ENCODE measurements around the gene MRPS12.

DNA sequence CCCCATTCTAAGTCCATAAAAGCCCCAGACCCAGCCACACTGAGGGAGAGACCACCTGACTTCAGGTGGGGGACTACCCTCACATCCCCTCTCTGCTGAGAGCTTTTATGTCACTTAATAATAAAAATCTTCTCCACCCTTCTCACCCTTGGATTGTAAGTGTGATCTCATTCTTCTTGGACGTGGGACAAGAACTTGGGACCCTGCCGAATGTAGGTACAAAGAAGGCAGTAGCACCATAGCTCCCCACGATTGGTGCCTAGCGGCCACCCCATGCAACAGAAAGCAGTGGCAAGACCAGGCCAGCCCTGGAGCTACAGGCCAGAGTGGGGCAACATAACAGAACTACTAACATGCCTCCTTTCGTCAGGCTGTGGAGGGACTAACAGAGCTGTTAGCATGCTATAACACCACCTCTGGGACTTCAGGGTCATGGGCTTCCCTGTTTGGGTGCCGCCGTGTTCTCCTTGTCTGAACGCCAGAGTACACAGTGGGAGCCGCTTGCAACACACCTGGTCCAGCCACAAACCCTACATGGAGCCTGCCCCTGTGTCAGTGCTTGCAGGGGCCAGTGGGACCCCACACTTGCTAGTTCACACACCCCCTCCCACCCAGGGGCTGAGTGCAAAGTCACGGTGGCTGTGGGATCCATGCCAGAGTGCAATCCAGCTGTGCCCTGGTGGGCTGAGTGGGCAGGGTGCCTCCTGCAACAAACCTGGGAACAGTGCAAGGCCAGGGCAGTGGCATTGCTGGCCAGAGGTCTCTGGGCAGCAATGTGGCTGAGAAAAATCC lies 50.0 kb downstream of the MRPS12 start:
- TF ChIP-seq EP300 (IDR thresholded peaks at IDR 0.05; ENCODE audit: low read depth) (no peak), POLR2A (IDR thresholded peaks at IDR 0.05) (no peak)
